Measurements from ENCODE around the gene ALCAM.

DNA sequence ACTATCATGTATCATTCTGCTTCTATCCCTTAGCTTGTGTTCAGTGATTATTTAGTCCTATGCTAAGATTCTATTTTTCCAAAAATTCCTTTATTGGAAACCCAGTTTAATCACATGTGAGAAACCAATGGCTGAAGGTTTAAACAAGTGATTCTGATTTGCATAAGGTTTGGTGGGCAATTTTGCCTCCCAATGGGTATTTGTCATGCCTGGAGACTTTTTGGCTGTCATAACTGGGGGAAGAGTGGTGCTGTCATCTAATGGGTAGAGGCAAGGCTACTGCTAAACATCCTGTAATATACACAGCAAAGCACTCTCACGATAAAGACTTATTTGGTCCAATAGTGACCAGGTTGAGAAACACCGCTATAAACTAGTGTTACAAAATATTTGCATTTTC, 148.7 kb downstream of the ALCAM start:
- TF ChIP-seq, protein P1, sequence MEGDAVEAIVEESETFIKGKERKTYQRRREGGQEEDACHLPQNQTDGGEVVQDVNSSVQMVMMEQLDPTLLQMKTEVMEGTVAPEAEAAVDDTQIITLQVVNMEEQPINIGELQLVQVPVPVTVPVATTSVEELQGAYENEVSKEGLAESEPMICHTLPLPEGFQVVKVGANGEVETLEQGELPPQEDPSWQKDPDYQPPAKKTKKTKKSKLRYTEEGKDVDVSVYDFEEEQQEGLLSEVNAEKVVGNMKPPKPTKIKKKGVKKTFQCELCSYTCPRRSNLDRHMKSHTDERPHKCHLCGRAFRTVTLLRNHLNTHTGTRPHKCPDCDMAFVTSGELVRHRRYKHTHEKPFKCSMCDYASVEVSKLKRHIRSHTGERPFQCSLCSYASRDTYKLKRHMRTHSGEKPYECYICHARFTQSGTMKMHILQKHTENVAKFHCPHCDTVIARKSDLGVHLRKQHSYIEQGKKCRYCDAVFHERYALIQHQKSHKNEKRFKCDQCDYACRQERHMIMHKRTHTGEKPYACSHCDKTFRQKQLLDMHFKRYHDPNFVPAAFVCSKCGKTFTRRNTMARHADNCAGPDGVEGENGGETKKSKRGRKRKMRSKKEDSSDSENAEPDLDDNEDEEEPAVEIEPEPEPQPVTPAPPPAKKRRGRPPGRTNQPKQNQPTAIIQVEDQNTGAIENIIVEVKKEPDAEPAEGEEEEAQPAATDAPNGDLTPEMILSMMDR (conservative IDR thresholded peaks at IDR 0.05 in 1 of 2, IDR thresholded peaks at IDR 0.05 in 1 of 2; ENCODE audit: extremely low read depth in 1 of 2, insufficient read depth in 1 of 2, low read depth in 1 of 2, low read length in 2 of 2), result no peak
- TF ChIP-seq EZH2 (IDR thresholded peaks at IDR 0.05; ENCODE audit: borderline replicate concordance, low read length), result no peak
